Activated CD4-positive, alpha-beta T cell treated with anti-CD3 and anti-CD28 coated beads, Interleukin-2, amount 10 ng/mL, durations not matched to agents 7 days and 5 days (primary cell): ENCODE data around the gene FOLH1. TPM values are rescaled to one million over a fixed set of nuclear protein-coding genes. Genes with fewer than 3 reads are reported as not detected.
"Not testable (repeated sequence)": the region's sequence is repeated elsewhere in the genome, so short reads cannot be mapped to it uniquely, and the experiment has no call there.

ENCODE experiments used
- CTCF ChIA-PET: fragments of 350-600 bp; sonication (Branson Sonifier 250); formaldehyde crosslinking; loops from one replicate; lab custom pipeline; 2021; ENCODE audit warnings: antibody characterized with exemption; lab: Charles Lee
- POLR2A ChIA-PET: fragments of 350-600 bp; sonication (Branson Sonifier 250); formaldehyde crosslinking; loops from one replicate; lab custom pipeline; 2021; ENCODE audit warnings: antibody characterized with exemption; lab: Charles Lee
- DNase-seq: peaks from one replicate; pipeline ENCODE4 v3.0.0-alpha.2; 2020
- H3K27ac Mint-ChIP-seq: one replicate; pipeline ENCODE4 v1.8.0; 2021; ENCODE audit warnings: mild to moderate bottlenecking, moderate library complexity, mixed read lengths
- H3K27me3 Mint-ChIP-seq: one replicate; pipeline ENCODE4 v1.8.0; 2021; ENCODE audit warnings: mixed read lengths
- H3K36me3 Mint-ChIP-seq: one replicate; pipeline ENCODE4 v1.8.0; 2021; ENCODE audit warnings: low read depth, mixed read lengths
- H3K4me1 Mint-ChIP-seq: one replicate; pipeline ENCODE4 v1.8.0; 2021; ENCODE audit warnings: mixed read lengths
- H3K4me3 Mint-ChIP-seq: one replicate; pipeline ENCODE4 v1.8.0; 2021; ENCODE audit warnings: mild to moderate bottlenecking, moderate library complexity, mixed read lengths
- H3K9me3 Mint-ChIP-seq: one replicate; pipeline ENCODE4 v1.8.0; 2021; ENCODE audit warnings: mixed read lengths
- total RNA-seq, 2 experiments: library from RNA; stranded (reverse); gene quantifications; one replicate each; pipeline ENCODE4 v1.2.3, GENCODE V29; 2021

FOLH1 gene
- total RNA-seq, 2 experiments from 2014 or later: not detected

- no peaks in the 10 kb centered on the region for H3K9me3 Mint-ChIP-seq
- no peak overlapping the region for H3K27ac Mint-ChIP-seq
- CTCF ChIA-PET: no interaction called here
- no peaks in the 10 kb centered on the region for H3K36me3 Mint-ChIP-seq
- H3K4me3 Mint-ChIP-seq: no peak overlapping the region
- DNase-seq: no peak
- no peaks in the 10 kb centered on the region for H3K4me1 Mint-ChIP-seq
- no peaks in the 10 kb centered on the region for H3K27me3 Mint-ChIP-seq
- POLR2A ChIA-PET: no interaction called here
Observed at GRCh38 chr11:49213026-49213560, 4.7 kb upstream of the FOLH1 start.

- DNase-seq, H3K27ac Mint-ChIP-seq, CTCF ChIA-PET, H3K36me3 Mint-ChIP-seq, H3K27me3 Mint-ChIP-seq, H3K4me1 Mint-ChIP-seq, POLR2A ChIA-PET, H3K9me3 Mint-ChIP-seq, H3K4me3 Mint-ChIP-seq: not testable (repeated sequence)
Observed at GRCh38 chr11:49206999-49207398, 1.4 kb downstream of the FOLH1 start.

GRCh38 chr11:49202287-49202976, 6.0 kb downstream of the FOLH1 start:
- no peak overlapping the region for H3K4me3 Mint-ChIP-seq
- no peak overlapping the region for H3K27ac Mint-ChIP-seq
- POLR2A ChIA-PET: no interaction called here
- CTCF ChIA-PET: no interaction called here
- no peak for DNase-seq
- no peaks in the 10 kb centered on the region for H3K36me3 Mint-ChIP-seq
- no peaks in the 10 kb centered on the region for H3K9me3 Mint-ChIP-seq
- no peaks in the 10 kb centered on the region for H3K4me1 Mint-ChIP-seq
- H3K27me3 Mint-ChIP-seq: no peaks in the 10 kb centered on the region

GRCh38 chr11:49196775-49197174, 11.6 kb downstream of the FOLH1 start:
- DNase-seq, POLR2A ChIA-PET, H3K36me3 Mint-ChIP-seq, H3K27ac Mint-ChIP-seq, H3K4me1 Mint-ChIP-seq, H3K27me3 Mint-ChIP-seq, H3K9me3 Mint-ChIP-seq, H3K4me3 Mint-ChIP-seq, CTCF ChIA-PET: not testable (repeated sequence)

DNA sequence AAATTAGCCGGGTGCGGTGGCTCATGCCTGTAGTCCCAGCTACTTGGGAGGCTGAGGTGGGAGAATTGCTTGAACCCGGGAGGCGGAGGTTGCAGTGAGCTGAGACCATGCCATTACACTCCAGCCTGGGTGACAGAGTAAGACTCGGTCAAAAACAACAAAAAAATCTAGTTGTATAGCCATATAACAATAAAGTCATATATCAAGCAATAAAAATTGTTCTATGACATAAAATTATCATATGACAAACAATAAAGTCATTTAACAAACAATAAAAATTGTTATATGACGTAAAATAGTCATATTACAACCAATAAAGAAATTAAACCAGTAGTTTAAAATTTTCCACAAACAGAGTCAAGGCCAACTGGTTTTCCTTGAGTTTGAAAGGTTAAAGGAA, 12.4 kb downstream of the FOLH1 start:
- H3K27ac Mint-ChIP-seq, H3K27me3 Mint-ChIP-seq, DNase-seq, CTCF ChIA-PET, H3K4me1 Mint-ChIP-seq, H3K36me3 Mint-ChIP-seq, POLR2A ChIA-PET, H3K4me3 Mint-ChIP-seq, H3K9me3 Mint-ChIP-seq: not testable (repeated sequence)

DNA sequence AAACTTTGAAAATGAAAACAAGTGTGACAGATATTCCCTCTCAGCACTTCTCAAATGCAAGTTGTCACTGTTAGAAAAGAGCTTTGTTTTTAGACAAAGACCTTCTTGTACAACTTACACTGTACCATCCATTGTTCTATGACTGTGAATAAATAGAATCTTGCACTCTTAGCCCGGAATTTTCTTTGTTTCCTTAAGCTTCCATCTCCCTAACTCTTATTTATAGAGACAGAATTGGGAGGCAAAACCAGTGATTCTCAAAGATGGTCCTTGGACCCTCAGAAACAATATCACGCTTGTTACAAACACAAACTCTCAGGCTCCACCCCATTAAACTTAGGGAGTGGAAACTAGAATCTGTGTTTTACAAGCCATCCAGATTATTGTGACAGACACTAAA, 18.1 kb downstream of the FOLH1 start:
- H3K27ac Mint-ChIP-seq, H3K4me3 Mint-ChIP-seq, POLR2A ChIA-PET, H3K4me1 Mint-ChIP-seq, DNase-seq, H3K27me3 Mint-ChIP-seq, H3K9me3 Mint-ChIP-seq, H3K36me3 Mint-ChIP-seq, CTCF ChIA-PET: not testable (repeated sequence)

DNA sequence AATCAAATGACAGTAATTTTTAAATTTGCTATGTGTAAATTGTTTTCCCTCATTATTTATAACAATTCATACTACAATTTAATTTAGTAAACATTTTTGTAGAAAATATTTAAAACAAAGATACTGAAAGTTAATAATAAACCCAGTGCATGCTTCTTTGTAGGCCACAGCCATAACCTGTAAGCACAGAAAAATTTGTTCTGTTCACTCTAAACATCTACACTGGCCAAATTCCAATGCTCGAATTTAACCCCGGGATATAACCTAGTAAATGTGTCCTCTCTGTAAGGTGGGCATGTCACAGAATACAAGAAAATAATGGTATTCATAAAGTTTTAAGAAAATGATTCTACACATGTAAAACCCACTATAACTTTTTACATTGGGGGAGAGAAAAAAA, 22.2 kb downstream of the FOLH1 start:
- H3K36me3 Mint-ChIP-seq, H3K27me3 Mint-ChIP-seq, H3K9me3 Mint-ChIP-seq, POLR2A ChIA-PET, H3K27ac Mint-ChIP-seq, CTCF ChIA-PET, H3K4me1 Mint-ChIP-seq, H3K4me3 Mint-ChIP-seq, DNase-seq: not testable (repeated sequence)

DNA sequence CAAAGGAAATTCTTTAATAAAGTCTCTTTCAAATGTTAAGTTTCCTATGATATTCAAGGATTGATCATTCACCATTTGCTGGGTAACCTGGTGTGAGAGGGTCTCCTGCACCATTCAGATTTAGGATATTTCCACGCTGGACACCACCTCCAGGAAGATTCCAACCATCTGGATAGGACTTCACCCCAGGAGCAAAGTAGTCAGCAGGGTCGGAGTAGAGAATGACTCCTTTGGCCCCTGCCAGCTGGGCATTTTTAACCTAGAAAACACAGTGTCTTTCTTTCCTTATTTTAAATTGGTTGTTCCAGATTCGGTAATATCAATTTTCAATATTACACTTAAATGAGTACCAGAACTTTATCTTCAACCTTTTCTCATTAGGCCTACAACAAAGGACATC, 22.8 kb downstream of the FOLH1 start:
- H3K27ac Mint-ChIP-seq, CTCF ChIA-PET, POLR2A ChIA-PET, H3K36me3 Mint-ChIP-seq, H3K27me3 Mint-ChIP-seq, H3K4me1 Mint-ChIP-seq, DNase-seq, H3K9me3 Mint-ChIP-seq, H3K4me3 Mint-ChIP-seq: not testable (repeated sequence)

DNA sequence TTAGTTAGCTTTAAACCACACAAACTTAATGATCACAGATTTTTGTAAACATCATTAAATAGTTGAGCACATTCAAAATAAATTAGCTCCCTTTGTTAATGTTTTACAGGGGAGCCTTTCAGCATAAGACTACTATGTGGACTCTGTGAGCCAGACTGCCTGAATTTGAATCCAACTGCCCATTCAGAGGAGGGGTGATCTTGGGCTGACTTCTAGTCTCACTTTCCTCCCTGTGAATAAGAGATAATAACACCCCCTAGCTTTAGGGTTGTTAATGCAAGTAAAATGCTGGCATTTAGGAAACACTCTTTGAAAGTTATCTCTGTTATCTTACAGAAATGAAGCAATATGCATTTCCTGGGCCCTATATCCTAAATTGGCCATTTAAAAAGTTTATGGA, 23.6 kb downstream of the FOLH1 start:
- DNase-seq: not testable (repeated sequence)

GRCh38 chr11:49177936-49178335, 30.5 kb downstream of the FOLH1 start:
- H3K9me3 Mint-ChIP-seq, H3K4me1 Mint-ChIP-seq, H3K4me3 Mint-ChIP-seq, H3K27me3 Mint-ChIP-seq, H3K27ac Mint-ChIP-seq, DNase-seq, H3K36me3 Mint-ChIP-seq, POLR2A ChIA-PET, CTCF ChIA-PET: not testable (repeated sequence)

More for the DNA sequence above, 23.6 kb downstream of the FOLH1 start:
- H3K27ac Mint-ChIP-seq, POLR2A ChIA-PET, H3K27me3 Mint-ChIP-seq, CTCF ChIA-PET, H3K4me3 Mint-ChIP-seq, H3K36me3 Mint-ChIP-seq, H3K9me3 Mint-ChIP-seq, H3K4me1 Mint-ChIP-seq: not testable (repeated sequence)

- POLR2A ChIA-PET, H3K27me3 Mint-ChIP-seq, H3K36me3 Mint-ChIP-seq, H3K4me1 Mint-ChIP-seq, H3K27ac Mint-ChIP-seq, H3K4me3 Mint-ChIP-seq, CTCF ChIA-PET, H3K9me3 Mint-ChIP-seq, DNase-seq: not testable (repeated sequence)
Observed at GRCh38 chr11:49175378-49175777, 33.0 kb downstream of the FOLH1 start.

- POLR2A ChIA-PET, CTCF ChIA-PET, H3K27ac Mint-ChIP-seq, H3K4me3 Mint-ChIP-seq, H3K9me3 Mint-ChIP-seq, H3K27me3 Mint-ChIP-seq, DNase-seq, H3K4me1 Mint-ChIP-seq, H3K36me3 Mint-ChIP-seq: not testable (repeated sequence)
Observed at GRCh38 chr11:49174691-49175366, 33.6 kb downstream of the FOLH1 start.

DNA sequence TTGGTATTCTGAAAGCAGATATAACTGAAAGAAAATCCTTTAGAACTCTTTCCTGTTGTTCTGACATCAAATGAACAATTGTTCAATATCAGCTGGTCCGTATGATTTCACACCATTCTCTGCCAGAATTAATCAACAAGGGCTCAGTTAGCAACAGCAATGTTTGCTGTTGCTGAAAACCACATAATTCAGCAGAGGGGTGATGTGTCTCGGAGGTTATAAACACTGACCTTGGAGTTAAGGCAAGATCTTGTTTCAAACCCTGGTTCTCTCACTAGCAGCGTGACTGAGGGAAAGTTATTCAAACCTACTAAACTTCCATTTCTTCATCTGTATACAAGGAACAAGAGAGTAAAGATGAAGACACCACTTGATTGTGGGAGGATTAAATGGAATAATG, 36.8 kb downstream of the FOLH1 start:
- H3K4me1 Mint-ChIP-seq, H3K36me3 Mint-ChIP-seq, H3K27me3 Mint-ChIP-seq, CTCF ChIA-PET, H3K9me3 Mint-ChIP-seq, H3K27ac Mint-ChIP-seq, H3K4me3 Mint-ChIP-seq, DNase-seq, POLR2A ChIA-PET: not testable (repeated sequence)

GRCh38 chr11:49169579-49169978, 38.8 kb downstream of the FOLH1 start:
- CTCF ChIA-PET, H3K9me3 Mint-ChIP-seq, POLR2A ChIA-PET, H3K4me1 Mint-ChIP-seq, DNase-seq, H3K4me3 Mint-ChIP-seq, H3K36me3 Mint-ChIP-seq, H3K27ac Mint-ChIP-seq, H3K27me3 Mint-ChIP-seq: not testable (repeated sequence)
